SK-N-SH treated with all-trans-retinoic acid at 6 μM for 48 hours (cell line): ENCODE measurements around the gene PHACTR3.

ENCODE experiments used
- ATAC-seq: fragments of 200-7000 bp; cut with Tn5 transposase; 3 replicates; pipeline ENCODE4 v1.9.1; 2020; ENCODE audit warnings: mild to moderate bottlenecking, moderate library complexity
- ARNTL ChIP-seq: fragments of 450-650 bp; formaldehyde crosslinking; IDR thresholded peaks from 2 replicates; pipeline ENCODE4 v1.5.0; 2020; ENCODE audit warnings: low read depth, mild to moderate bottlenecking, moderate library complexity, borderline replicate concordance
- BACH2 ChIP-seq: fragments of 250-450 bp; sonication (Bioruptor Pico); IDR thresholded peaks from 2 replicates; pipeline ENCODE4 v1.9.0; 2021; ENCODE audit warnings: mild to moderate bottlenecking, borderline replicate concordance
- CREB5 ChIP-seq: fragments of 250-450 bp; sonication (Bioruptor Pico); IDR thresholded peaks from 2 replicates; pipeline ENCODE4 v1.5.1; 2020; ENCODE audit warnings: low read depth, mild to moderate bottlenecking, moderate library complexity
- CSDC2 ChIP-seq: fragments of 250-450 bp; sonication (Bioruptor Pico); IDR thresholded peaks from 2 replicates; pipeline ENCODE4 v1.5.0; 2020; ENCODE audit warnings: mild to moderate bottlenecking, moderate library complexity
- CSRNP3 ChIP-seq: fragments of 250-450 bp; sonication (Bioruptor Pico); IDR thresholded peaks from 2 replicates; pipeline ENCODE4 v1.5.1; 2021; ENCODE audit warnings: mild to moderate bottlenecking, moderate library complexity
- ESRRG ChIP-seq: fragments of 250-450 bp; sonication (Bioruptor Pico); IDR thresholded peaks from 2 replicates; pipeline ENCODE4 v1.6.1; 2021; ENCODE audit warnings: mild to moderate bottlenecking
- GLIS3 ChIP-seq: fragments of 250-450 bp; sonication (Bioruptor Pico); IDR thresholded peaks from 2 replicates; pipeline ENCODE4 v1.5.0; 2020; ENCODE audit warnings: mild to moderate bottlenecking, moderate library complexity
- ISL1 ChIP-seq: fragments of 250-450 bp; sonication (Bioruptor Pico); IDR thresholded peaks from 2 replicates; pipeline ENCODE4 v2.1.2; 2022; ENCODE audit warnings: mild to moderate bottlenecking, moderate library complexity
- OSR1 ChIP-seq: fragments of 250-450 bp; sonication (Bioruptor Pico); IDR thresholded peaks from 2 replicates; pipeline ENCODE4 v1.8.0; 2022; ENCODE audit warnings: moderate library complexity, mild to moderate bottlenecking, inconsistent platforms
- PATZ1 ChIP-seq: fragments of 250-450 bp; sonication (Bioruptor Pico); IDR thresholded peaks from 2 replicates; pipeline ENCODE4 v1.8.0; 2020; ENCODE audit warnings: mild to moderate bottlenecking, moderate library complexity, borderline replicate concordance
- POU6F1 ChIP-seq: fragments of 250-450 bp; sonication (Bioruptor Pico); IDR thresholded peaks from 2 replicates; pipeline ENCODE4 v1.8.0; 2021; ENCODE audit warnings: low read depth, mild to moderate bottlenecking, moderate library complexity, borderline replicate concordance
- PPARA ChIP-seq: fragments of 250-450 bp; sonication (Bioruptor Pico); IDR thresholded peaks from 2 replicates; pipeline ENCODE4 v1.5.0; 2020; ENCODE audit warnings: mild to moderate bottlenecking, borderline replicate concordance
- SNAI2 ChIP-seq: fragments of 250-450 bp; sonication (Bioruptor Pico); IDR thresholded peaks from 2 replicates; pipeline ENCODE4 v1.5.0; 2020; ENCODE audit warnings: mild to moderate bottlenecking, moderate library complexity
- TCF4 ChIP-seq: fragments of 250-450 bp; sonication (Bioruptor Pico); IDR thresholded peaks from 2 replicates; pipeline ENCODE4 v1.8.0; 2021; ENCODE audit warnings: mild to moderate bottlenecking, moderate library complexity, borderline replicate concordance
- TOX ChIP-seq: fragments of 250-450 bp; sonication (Bioruptor Pico); IDR thresholded peaks from 2 replicates; pipeline ENCODE4 v1.8.0; 2021; ENCODE audit warnings: mild to moderate bottlenecking, moderate library complexity, borderline replicate concordance
- TSHZ2 ChIP-seq: fragments of 250-450 bp; sonication (Bioruptor Pico); IDR thresholded peaks from 2 replicates; pipeline ENCODE4 v1.5.0; 2020; ENCODE audit warnings: mild to moderate bottlenecking, moderate library complexity
- ZC3H10 ChIP-seq: fragments of 250-450 bp; sonication (Bioruptor Pico); IDR thresholded peaks from 2 replicates; pipeline ENCODE4 v1.5.1; 2021; ENCODE audit warnings: mild to moderate bottlenecking, moderate library complexity
- ZFP3 ChIP-seq: fragments of 250-450 bp; sonication (Bioruptor Pico); IDR thresholded peaks from 2 replicates; pipeline ENCODE4 v1.5.0; 2020; ENCODE audit warnings: mild to moderate bottlenecking, moderate library complexity
- ZFP30 ChIP-seq: fragments of 450-650 bp; formaldehyde crosslinking; IDR thresholded peaks from 2 replicates; pipeline ENCODE4 v1.5.0; 2022; ENCODE audit warnings: mild to moderate bottlenecking, moderate library complexity
- ZNF565 ChIP-seq: fragments of 450-650 bp; formaldehyde crosslinking; conservative IDR thresholded peaks from 2 replicates; pipeline ENCODE4 v1.5.0; 2020; ENCODE audit warnings: low read depth, mild to moderate bottlenecking, moderate library complexity
- ZNF70 ChIP-seq: fragments of 450-650 bp; formaldehyde crosslinking; IDR thresholded peaks from 2 replicates; pipeline ENCODE4 v1.5.0; 2020; ENCODE audit warnings: mild to moderate bottlenecking, moderate library complexity

Gene PHACTR3

GRCh38 chr20:59565768-59566461, 38.4 kb upstream of the PHACTR3 start:
- ATAC-seq, result no peak
- TF ChIP-seq CREB5 (CRISPR knock-in tag), result no peak
- no peak for TF ChIP-seq ZFP30 (CRISPR knock-in tag)
- TF ChIP-seq PATZ1 (CRISPR knock-in tag), result no peak
- no peak for TF ChIP-seq CSDC2 (CRISPR knock-in tag)
- TF ChIP-seq ESRRG (CRISPR knock-in tag), result no peak
- TF ChIP-seq ISL1 (CRISPR knock-in tag), result no peak
- TF ChIP-seq PPARA (CRISPR knock-in tag), result no peak
- no peak for TF ChIP-seq SNAI2 (CRISPR knock-in tag)
- TF ChIP-seq ZC3H10 (CRISPR knock-in tag), result no peak
- no peak for TF ChIP-seq ARNTL (CRISPR knock-in tag)
- no peak for TF ChIP-seq ZNF70 (CRISPR knock-in tag)

- no peak for ATAC-seq
- TF ChIP-seq BACH2 (CRISPR knock-in tag), result no peak
- no peak for TF ChIP-seq GLIS3 (CRISPR knock-in tag)
- no peak for TF ChIP-seq TCF4 (CRISPR knock-in tag)
- TF ChIP-seq CSDC2 (CRISPR knock-in tag), result no peak
- TF ChIP-seq CSRNP3 (CRISPR knock-in tag), result no peak
- TF ChIP-seq PPARA (CRISPR knock-in tag), result no peak
- no peak for TF ChIP-seq ZNF70 (CRISPR knock-in tag)
- no peak for TF ChIP-seq ZC3H10 (CRISPR knock-in tag)
- no peak for TF ChIP-seq ZFP3
- no peak for TF ChIP-seq ZNF565 (CRISPR knock-in tag)
- no peak for TF ChIP-seq TSHZ2
- TF ChIP-seq POU6F1 (CRISPR knock-in tag), result no peak
- TF ChIP-seq ZFP30 (CRISPR knock-in tag), result no peak
- TF ChIP-seq OSR1 (CRISPR knock-in tag), result no peak
- no peak for TF ChIP-seq SNAI2 (CRISPR knock-in tag)
- no peak for TF ChIP-seq TOX (CRISPR knock-in tag)
- no peak for TF ChIP-seq PATZ1 (CRISPR knock-in tag)
Observed at GRCh38 chr20:59566631-59567524, 37.5 kb upstream of the PHACTR3 start.
